Trophoblast cell (in vitro differentiated cells and primary cell): Measurements from ENCODE around the gene CTSV.
"Not testable (repeated sequence)": the region's sequence is repeated elsewhere in the genome, so short reads cannot be mapped to it uniquely, and the experiment has no call there.

Experiments used
- DNase-seq, 2 donors: peaks; one replicate each; pipeline ENCODE4 v3.0.0-alpha.2; 2016
- H2AFZ ChIP-seq: 2 replicates; pipeline ENCODE4 v1.6.1; 2013; ENCODE audit warnings: low read length, moderate library complexity, mild to moderate bottlenecking; ENCODE audit not compliant: insufficient read depth, poor library complexity
- H2AK5ac ChIP-seq: 2 replicates; pipeline ENCODE4 v1.6.1; 2013; ENCODE audit warnings: mild to moderate bottlenecking, low read length
- H2BK120ac ChIP-seq: 2 replicates; pipeline ENCODE4 v1.6.1; 2013; ENCODE audit warnings: low read length, mild to moderate bottlenecking, moderate library complexity; ENCODE audit not compliant: insufficient read depth, poor library complexity
- H2BK12ac ChIP-seq: 2 replicates; pipeline ENCODE4 v1.6.1; 2013; ENCODE audit warnings: mild to moderate bottlenecking, low read length, moderate library complexity
- H2BK5ac ChIP-seq: 2 replicates; pipeline ENCODE4 v1.6.1; 2013; ENCODE audit warnings: low read length, low read depth, moderate library complexity, mild to moderate bottlenecking; ENCODE audit not compliant: poor library complexity
- H3K14ac ChIP-seq: 2 replicates; pipeline ENCODE4 v1.6.1; 2013; ENCODE audit warnings: mild to moderate bottlenecking, low read length
- H3K18ac ChIP-seq: 2 replicates; pipeline ENCODE4 v1.6.1; 2013; ENCODE audit warnings: mild to moderate bottlenecking, low read length
- H3K23ac ChIP-seq: 2 replicates; pipeline ENCODE4 v1.6.1; 2013; ENCODE audit warnings: low read length
- H3K27ac ChIP-seq: 2 replicates; pipeline ENCODE4 v1.5.1; 2013; ENCODE audit warnings: low read depth, mild to moderate bottlenecking, inconsistent platforms, low read length, moderate library complexity
- H3K27me3 ChIP-seq: 2 replicates; pipeline ENCODE4 v1.6.1; 2013; ENCODE audit warnings: inconsistent platforms, mild to moderate bottlenecking, low read length, moderate library complexity; ENCODE audit not compliant: insufficient read depth
- H3K36me3 ChIP-seq, 2 experiments: 1 replicate in 1 of 2; 2 replicates in 1 of 2; pipeline ENCODE4 v1.6.1; 2013; ENCODE audit warnings: low read length in 2 of 2, mild to moderate bottlenecking in 2 of 2, moderate library complexity in 1 of 2; ENCODE audit not compliant: insufficient read depth in 2 of 2, control insufficient read depth in 1 of 2
- H3K4ac ChIP-seq: 2 replicates; pipeline ENCODE4 v1.6.1; 2013; ENCODE audit warnings: low read depth, mild to moderate bottlenecking, low read length, moderate library complexity
- H3K4me1 ChIP-seq, 2 experiments: 1 replicate in 1 of 2; 2 replicates in 1 of 2; pipeline ENCODE4 v1.6.1; 2013; ENCODE audit warnings: low read length in 2 of 2, mild to moderate bottlenecking in 2 of 2, moderate library complexity in 1 of 2; ENCODE audit not compliant: insufficient read depth in 2 of 2, control insufficient read depth in 1 of 2
- H3K4me2 ChIP-seq: 2 replicates; pipeline ENCODE4 v1.6.1; 2013; ENCODE audit warnings: inconsistent platforms, mild to moderate bottlenecking, low read length, moderate library complexity
- H3K4me3 ChIP-seq: 2 replicates; pipeline ENCODE4 v1.5.1; 2013; ENCODE audit warnings: mild to moderate bottlenecking, low read depth, low read length, inconsistent platforms
- H3K79me1 ChIP-seq: one replicate; pipeline ENCODE4 v1.6.1; 2013; ENCODE audit warnings: low read length
- H3K79me2 ChIP-seq: 2 replicates; pipeline ENCODE4 v1.6.1; 2013; ENCODE audit warnings: low read length, mild to moderate bottlenecking; ENCODE audit not compliant: control insufficient read depth, insufficient read depth, poor library complexity
- H3K9ac ChIP-seq: 2 replicates; pipeline ENCODE4 v1.6.1; 2013; ENCODE audit warnings: mild to moderate bottlenecking, low read length
- H3K9me3 ChIP-seq: 2 replicates; pipeline ENCODE4 v1.6.1; 2013; ENCODE audit warnings: low read depth, mild to moderate bottlenecking, control low read depth, inconsistent platforms, low read length; ENCODE audit not compliant: insufficient read depth
- H4K12ac ChIP-seq: 2 replicates; pipeline ENCODE4 v1.6.1; 2013; ENCODE audit warnings: low read depth, mild to moderate bottlenecking, low read length, moderate library complexity
- H4K8ac ChIP-seq: 2 replicates; pipeline ENCODE4 v1.6.1; 2013; ENCODE audit warnings: low read depth, mild to moderate bottlenecking, low read length, moderate library complexity
- H4K91ac ChIP-seq: one replicate; pipeline ENCODE4 v1.6.1; 2013; ENCODE audit warnings: low read depth, mild to moderate bottlenecking, low read length, moderate library complexity
- WGBS: extraction: QIAGEN DNeasy Blood & Tissue Kit; methylation state at CpG from one replicate; pipeline ENCODE4 v1.1.7; 2013; ENCODE audit warnings: missing lambda C conversion rate; ENCODE audit not compliant: insufficient read length, insufficient coverage; ENCODE audit errors: extremely low coverage; 5-methylcytosine and 5-hydroxymethylcytosine counted together

CTSV gene

DNA sequence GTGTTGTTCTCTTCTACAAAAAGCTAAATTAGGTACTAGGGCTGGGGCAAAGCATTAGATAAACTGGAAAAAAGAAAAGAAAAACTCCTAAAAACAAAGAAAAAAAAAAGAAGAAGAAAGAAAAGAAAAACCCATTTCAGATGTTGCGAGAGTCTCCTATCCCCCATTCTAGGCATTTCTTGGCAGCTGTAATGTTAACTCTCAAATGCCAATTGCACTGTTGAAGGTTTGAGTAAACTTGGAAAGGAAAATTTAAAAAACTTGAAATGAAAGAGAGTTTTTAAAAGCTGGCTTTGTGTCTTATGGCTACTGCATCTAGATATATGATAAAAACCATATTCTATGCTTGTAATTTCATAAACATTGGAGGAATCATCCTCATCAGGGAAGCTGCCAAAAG lies 34.6 kb upstream of the CTSV start:
- Histone ChIP-seq H3K4me3 (no peak overlapping the region), H2BK120ac (no peak overlapping the region), H3K4me2 (no peak overlapping the region), H3K27me3 (no peaks in the 10 kb centered on the region), H2AK5ac (no peak overlapping the region), H3K36me3 (no peaks in the 10 kb centered on the region), H4K8ac (no peak overlapping the region), H2BK12ac (no peak overlapping the region), H3K23ac (no peak overlapping the region), H3K4me1 (peaks cover 3 to 7% of the 10 kb centered on the region in 2 experiments), H4K12ac (no peak overlapping the region), H3K18ac (no peak overlapping the region), H3K4ac (no peak overlapping the region), H3K9me3 (no peaks in the 10 kb centered on the region), H3K9ac (no peak overlapping the region), H3K79me1 (no peaks in the 10 kb centered on the region), H2BK5ac (no peak overlapping the region), H3K27ac (no peak overlapping the region), H3K14ac (no peak overlapping the region), H2AFZ (no peak overlapping the region), H4K91ac (no peak overlapping the region), H3K79me2 (peaks cover 2% of the 10 kb centered on the region)
- no peak for DNase-seq
- WGBS, result no CpG with 5 or more reads among the region's 1 CpG

DNA sequence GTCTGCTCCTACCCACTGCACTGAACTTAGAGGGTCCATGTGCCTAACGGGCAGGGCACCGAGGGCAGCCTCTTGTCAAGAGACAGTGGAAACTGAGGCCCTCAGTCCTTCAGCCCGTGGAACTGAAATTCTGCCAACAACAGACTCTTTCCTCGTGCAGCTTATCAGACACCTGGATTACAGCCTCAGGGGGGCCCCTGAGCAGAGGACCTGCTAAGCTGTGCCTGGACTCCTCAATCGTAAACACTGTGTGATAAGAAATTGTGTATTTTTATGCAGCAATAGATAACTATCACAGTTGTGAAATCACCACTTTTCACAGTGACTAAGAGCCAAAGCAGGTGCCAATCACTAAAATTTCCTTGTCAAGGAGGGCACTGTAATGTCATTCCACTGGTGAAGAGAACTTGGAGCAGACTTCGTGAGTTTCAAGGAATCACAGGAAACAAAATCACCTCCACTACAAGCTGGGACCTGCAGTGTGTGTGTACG lies 33.4 kb upstream of the CTSV start:
- no peak overlapping the region for H2AFZ ChIP-seq
- H3K14ac ChIP-seq, result peak overlapping the region; percentile 37
- H3K9me3 ChIP-seq, result no peaks in the 10 kb centered on the region
- no peak overlapping the region for H3K23ac ChIP-seq
- H4K12ac ChIP-seq, result no peak overlapping the region
- WGBS, result no CpG with 5 or more reads among the region's 7 CpGs
- no peak overlapping the region for H2AK5ac ChIP-seq
- H3K9ac ChIP-seq, result no peak overlapping the region
- H3K18ac ChIP-seq, result no peak overlapping the region
- peaks cover 2% of the 10 kb centered on the region for H3K79me2 ChIP-seq
- H3K4me3 ChIP-seq, result no peak overlapping the region
- no peak overlapping the region for H4K8ac ChIP-seq
- no peak overlapping the region for H3K4ac ChIP-seq
- no peak overlapping the region for H3K27ac ChIP-seq
- H3K27me3 ChIP-seq, result no peaks in the 10 kb centered on the region
- H3K79me1 ChIP-seq, result no peaks in the 10 kb centered on the region
- no peak overlapping the region for H2BK5ac ChIP-seq
- peak; percentile 35 to 73 for DNase-seq
- no peak overlapping the region for H3K4me2 ChIP-seq
- no peak overlapping the region for H2BK120ac ChIP-seq
- peaks cover 3 to 7% of the 10 kb centered on the region in 2 experiments for H3K4me1 ChIP-seq
- no peaks in the 10 kb centered on the region for H3K36me3 ChIP-seq
- H2BK12ac ChIP-seq, result no peak overlapping the region
- H4K91ac ChIP-seq, result no peak overlapping the region

- H3K23ac ChIP-seq, H4K91ac ChIP-seq, DNase-seq, H3K9me3 ChIP-seq, H3K79me2 ChIP-seq, H2BK5ac ChIP-seq, H4K12ac ChIP-seq, H3K4me3 ChIP-seq, H3K14ac ChIP-seq, H3K27ac ChIP-seq, H3K9ac ChIP-seq, H3K4me1 ChIP-seq, H2AK5ac ChIP-seq, H2BK12ac ChIP-seq, H4K8ac ChIP-seq, H3K4me2 ChIP-seq, H2AFZ ChIP-seq, H3K79me1 ChIP-seq, H3K36me3 ChIP-seq, H3K4ac ChIP-seq, H3K27me3 ChIP-seq, H2BK120ac ChIP-seq, H3K18ac ChIP-seq: not testable (repeated sequence)
- WGBS, result no CpG with 5 or more reads among the region's 4 CpGs
These were observed 31.4 kb upstream of the CTSV start for GRCh38 chr9:97070325-97070724.

DNA sequence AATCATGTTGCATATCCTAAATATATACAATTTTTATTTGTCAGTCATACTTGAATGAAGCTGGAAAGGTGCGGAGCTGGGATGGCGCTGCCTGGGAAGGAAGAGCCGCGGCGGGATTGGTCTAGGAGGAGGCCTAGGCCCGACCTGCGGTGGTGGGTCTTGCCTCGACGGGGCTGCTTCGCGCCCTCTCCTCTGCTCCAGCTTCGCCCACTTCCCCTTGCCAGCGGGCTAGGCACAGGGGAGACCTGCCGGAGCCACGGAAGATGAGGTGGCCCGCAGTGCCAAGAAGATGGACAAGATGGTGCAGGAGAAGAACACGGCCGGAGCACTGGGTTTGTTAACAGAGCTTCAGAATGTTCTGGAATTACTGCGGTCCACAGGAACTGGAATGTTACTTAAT lies 28.5 kb upstream of the CTSV start:
- H2AK5ac ChIP-seq, result no peak overlapping the region
- H3K27me3 ChIP-seq, result no peaks in the 10 kb centered on the region
- H3K79me2 ChIP-seq, result no peaks in the 10 kb centered on the region
- no peak overlapping the region for H2BK12ac ChIP-seq
- H3K4me2 ChIP-seq, result no peak overlapping the region
- no peak overlapping the region for H2BK5ac ChIP-seq
- no peak overlapping the region for H2AFZ ChIP-seq
- no peaks in the 10 kb centered on the region for H3K36me3 ChIP-seq
- no peaks in the 10 kb centered on the region for H3K79me1 ChIP-seq
- peaks cover under 1 to 4% of the 10 kb centered on the region in 2 experiments for H3K4me1 ChIP-seq
- DNase-seq, result no peak
- no peak overlapping the region for H2BK120ac ChIP-seq
- H3K9me3 ChIP-seq, result no peaks in the 10 kb centered on the region
- H4K91ac ChIP-seq, result no peak overlapping the region
- no peak overlapping the region for H4K8ac ChIP-seq
- no peak overlapping the region for H3K9ac ChIP-seq
- no peak overlapping the region for H3K18ac ChIP-seq
- H3K14ac ChIP-seq, result no peak overlapping the region
- no peak overlapping the region for H3K23ac ChIP-seq
- no peak overlapping the region for H3K4ac ChIP-seq
- H4K12ac ChIP-seq, result no peak overlapping the region
- no peak overlapping the region for H3K27ac ChIP-seq
- H3K4me3 ChIP-seq, result no peak overlapping the region
- WGBS, result no CpG with 5 or more reads among the region's 19 CpGs
